Midbrain (tissue), 1 donor: ENCODE results near the gene CDHR1.
A peak's percentile ranks its signal among the peaks of the same experiment; 100 is the strongest.
"Not testable (repeated sequence)": the region's sequence is repeated elsewhere in the genome, so short reads cannot be mapped to it uniquely, and the experiment has no call there.

ENCODE experiments used
- DNase-seq: peaks from one replicate; lab custom pipeline; 2025; lab: John Stamatoyannopoulos, UW

Gene CDHR1

GRCh38 chr10:84194424-84195043 is at the start of gene CDHR1:
Gene CDHR1, plus strand, starts transcription at chr10:84194537. Its CDS starts 224 bp downstream, at chr10:84194761.
- DNase-seq = no peak

- DNase-seq = no peak
Observed at GRCh38 chr10:84147347-84147746, 47.0 kb upstream of the CDHR1 start.

GRCh38 chr10:84148006-84148597 is 46.2 kb upstream of the CDHR1 start:
- DNase-seq = peak; percentile 57

- DNase-seq = no peak
Observed at GRCh38 chr10:84149854-84150253, 44.5 kb upstream of the CDHR1 start.

GRCh38 chr10:84152769-84153168 is 41.6 kb upstream of the CDHR1 start:
- DNase-seq = no peak

GRCh38 chr10:84155521-84155920 is 38.8 kb upstream of the CDHR1 start:
- no peak for DNase-seq

GRCh38 chr10:84156009-84156408 is 38.3 kb upstream of the CDHR1 start:
- DNase-seq = no peak

GRCh38 chr10:84156768-84157167 is 37.6 kb upstream of the CDHR1 start:
- no peak for DNase-seq

GRCh38 chr10:84158061-84158460 is 36.3 kb upstream of the CDHR1 start:
- DNase-seq = no peak

GRCh38 chr10:84158550-84158949 is 35.8 kb upstream of the CDHR1 start:
- no peak for DNase-seq

GRCh38 chr10:84159076-84159685 is 35.2 kb upstream of the CDHR1 start:
- DNase-seq = no peak

- no peak for DNase-seq
Observed at GRCh38 chr10:84160663-84161362, 33.5 kb upstream of the CDHR1 start.

GRCh38 chr10:84163996-84164395 is 30.3 kb upstream of the CDHR1 start:
- DNase-seq = no peak

- no peak for DNase-seq
Observed at GRCh38 chr10:84164442-84164841, 29.9 kb upstream of the CDHR1 start.

GRCh38 chr10:84166620-84167288 is 27.6 kb upstream of the CDHR1 start:
- no peak for DNase-seq

- DNase-seq = not testable (repeated sequence)
Observed at GRCh38 chr10:84167289-84167653, 27.1 kb upstream of the CDHR1 start.

GRCh38 chr10:84168382-84168781 is 26.0 kb upstream of the CDHR1 start:
- not testable (repeated sequence) for DNase-seq

GRCh38 chr10:84171237-84171636 is 23.1 kb upstream of the CDHR1 start:
- DNase-seq = not testable (repeated sequence)

- not testable (repeated sequence) for DNase-seq
Observed at GRCh38 chr10:84171700-84172466, 22.5 kb upstream of the CDHR1 start.

- no peak for DNase-seq
Observed at GRCh38 chr10:84172467-84173356, 21.6 kb upstream of the CDHR1 start.
